IPS DF 19.7 (cell line): ENCODE measurements around the gene CYTL1.

Source experiments
- DNase-seq: peaks from one replicate; pipeline ENCODE4 v3.0.0-alpha.2; 2013; ENCODE audit warnings: low read depth, low spot score

The CYTL1 gene

GRCh38 chr4:4969298-4969697 lies 50.0 kb downstream of the CYTL1 start:
- DNase-seq, result no peak

DNA sequence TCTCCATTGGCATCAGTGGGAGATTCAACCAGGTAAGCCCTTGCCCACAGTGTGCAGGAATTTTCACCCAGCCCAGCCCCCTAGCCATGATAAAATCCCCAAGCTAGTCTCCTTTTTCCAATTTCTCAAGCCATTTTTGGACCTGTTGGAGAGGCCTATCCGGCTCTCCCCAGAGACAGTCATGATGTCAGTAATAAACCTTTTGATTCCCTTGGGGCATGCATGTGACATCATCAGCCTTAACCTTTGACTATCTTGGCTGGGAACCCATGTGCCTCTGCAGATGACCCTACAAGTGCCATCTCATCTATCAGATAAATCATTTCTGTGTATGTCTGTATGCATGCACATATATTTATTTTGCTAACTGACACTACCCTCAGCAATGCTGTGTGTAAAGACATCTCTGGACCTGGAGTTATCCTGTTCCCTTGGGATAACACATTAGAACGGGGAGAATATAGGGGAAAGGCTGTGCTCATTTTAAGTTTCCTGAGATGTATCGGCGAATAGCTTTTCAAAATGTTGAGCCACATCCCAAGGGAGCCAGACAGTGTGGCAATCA lies 51.0 kb downstream of the CYTL1 start:
- no peak for DNase-seq
